ENCODE measurements around the gene THSD4.

DNA sequence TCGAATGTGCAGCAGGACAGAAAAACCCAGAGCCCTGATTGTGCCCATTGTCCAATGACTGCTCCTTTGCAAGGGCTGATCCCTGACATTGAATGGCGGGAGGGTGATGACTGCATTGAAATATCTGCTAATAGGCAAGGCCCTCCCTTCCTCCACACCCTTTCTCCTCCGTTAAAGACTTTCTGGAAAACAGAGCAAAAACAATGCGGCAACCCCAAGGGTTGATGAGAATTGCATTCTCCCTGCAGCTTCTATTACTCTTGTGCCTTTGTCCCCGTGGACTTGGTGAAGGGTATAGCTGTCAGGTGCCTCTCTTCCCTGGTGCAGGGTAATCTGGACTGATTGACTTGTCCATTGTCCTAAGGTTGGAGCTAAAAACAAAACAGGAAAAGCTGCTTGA lies 71.8 kb downstream of the THSD4 start:
- TF ChIP-seq, protein P1, sequence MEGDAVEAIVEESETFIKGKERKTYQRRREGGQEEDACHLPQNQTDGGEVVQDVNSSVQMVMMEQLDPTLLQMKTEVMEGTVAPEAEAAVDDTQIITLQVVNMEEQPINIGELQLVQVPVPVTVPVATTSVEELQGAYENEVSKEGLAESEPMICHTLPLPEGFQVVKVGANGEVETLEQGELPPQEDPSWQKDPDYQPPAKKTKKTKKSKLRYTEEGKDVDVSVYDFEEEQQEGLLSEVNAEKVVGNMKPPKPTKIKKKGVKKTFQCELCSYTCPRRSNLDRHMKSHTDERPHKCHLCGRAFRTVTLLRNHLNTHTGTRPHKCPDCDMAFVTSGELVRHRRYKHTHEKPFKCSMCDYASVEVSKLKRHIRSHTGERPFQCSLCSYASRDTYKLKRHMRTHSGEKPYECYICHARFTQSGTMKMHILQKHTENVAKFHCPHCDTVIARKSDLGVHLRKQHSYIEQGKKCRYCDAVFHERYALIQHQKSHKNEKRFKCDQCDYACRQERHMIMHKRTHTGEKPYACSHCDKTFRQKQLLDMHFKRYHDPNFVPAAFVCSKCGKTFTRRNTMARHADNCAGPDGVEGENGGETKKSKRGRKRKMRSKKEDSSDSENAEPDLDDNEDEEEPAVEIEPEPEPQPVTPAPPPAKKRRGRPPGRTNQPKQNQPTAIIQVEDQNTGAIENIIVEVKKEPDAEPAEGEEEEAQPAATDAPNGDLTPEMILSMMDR (IDR thresholded peaks at IDR 0.05): no peak
- no peak for TF ChIP-seq POLR2A (IDR thresholded peaks at IDR 0.05)
